ENCODE measurements around the gene ARHGAP44. TPM values are rescaled to one million over a fixed set of nuclear protein-coding genes. Genes with fewer than 3 reads are reported as not detected.

ARHGAP44 gene
- total and polyA plus RNA-seq, 2 of the 8 experiments (the other 6 are each of a cell fraction or from before 2014, with no cell fraction given), result 6.2 to 22.2 TPM

- H2BK120ac ChIP-seq (replicated peaks; ENCODE audit: low read depth, low read length), result no peak overlapping the region
- no peak overlapping the region for H3K18ac ChIP-seq (ENCODE audit: extremely low read depth, low read length)
- H3K4ac ChIP-seq (replicated peaks; ENCODE audit: insufficient read length, low read depth, low read length), result no peak overlapping the region
- no peak overlapping the region for H3K27ac ChIP-seq (ENCODE audit: low read depth, low read length)
- no peaks in the 10 kb centered on the region for H3K4me1 ChIP-seq (replicated peaks in 1 of 4; ENCODE audit: control insufficient read depth in 3 of 4, insufficient read depth in 4 of 4, low read length in 3 of 4)
- 94% methylated on average over 3 of the region's 3 CpGs; no CpG with 5 or more reads in 1 of the 2 experiments for WGBS, 2 experiments (ENCODE audit: extremely low coverage in 1 of 2, insufficient coverage in 1 of 2, insufficient read length in 1 of 2, insufficient replicate concordance in 2 of 2, low coverage in 1 of 2, low lambda C conversion rate in 2 of 2, missing lambda C conversion rate in 1 of 2)
- no peaks in the 10 kb centered on the region for H3K9me3 ChIP-seq (ENCODE audit: insufficient read depth in 2 of 2, low read depth in 1 of 2, low read length in 1 of 2)
- FAIRE-seq, result no peak
- no peak for TF ChIP-seq ZNF274 (IDR thresholded peaks at IDR 0.05; ENCODE audit: borderline replicate concordance, extremely low read depth, low read length)
- TF ChIP-seq TAF7 (optimal IDR thresholded peaks at IDR 0.05; ENCODE audit: borderline replicate concordance, low read depth, low read length), result no peak
- no peak for TF ChIP-seq POLR2AphosphoS5 (IDR thresholded peaks at IDR 0.05; ENCODE audit: low read depth, low read length)
- no peak overlapping the region for H2BK15ac ChIP-seq (ENCODE audit: low read length)
- no peaks in the 10 kb centered on the region for H3K36me3 ChIP-seq (ENCODE audit: control insufficient read depth in 2 of 4, insufficient read depth in 4 of 4, low read length in 3 of 4)
- no peak overlapping the region for H4K5ac ChIP-seq (ENCODE audit: insufficient read length, low read depth, low read length)
- no peak overlapping the region for H2AFZ ChIP-seq (ENCODE audit: low read length)
- peaks cover 0 to 6% of the 10 kb centered on the region in 2 experiments; a peak in 2 of 4 replicates for H3K79me2 ChIP-seq (ENCODE audit: control insufficient read depth in 1 of 2, insufficient read depth in 2 of 2, low read length in 2 of 2)
- H3K56ac ChIP-seq (replicated peaks; ENCODE audit: insufficient read length, low read depth, low read length), result no peak overlapping the region
- H4K91ac ChIP-seq (replicated peaks; ENCODE audit: insufficient read length, low read length), result no peak overlapping the region
- H4K8ac ChIP-seq (ENCODE audit: extremely low read depth, insufficient read depth, low read length), result no peak overlapping the region
- H2BK12ac ChIP-seq (ENCODE audit: low read depth, low read length), result no peak overlapping the region
- no peak overlapping the region for H2AK5ac ChIP-seq (ENCODE audit: low read depth, low read length)
- no peak overlapping the region for H3K4me2 ChIP-seq (ENCODE audit: insufficient read depth in 1 of 2, low read depth in 2 of 2, low read length in 2 of 2)
- H3K4me3 ChIP-seq (ENCODE audit: extremely low read depth in 1 of 4, insufficient read depth in 2 of 4, low read depth in 3 of 4, low read length in 4 of 4), result no peak overlapping the region
- no peak overlapping the region for H3K23ac ChIP-seq (ENCODE audit: insufficient read length)
- no peak overlapping the region for H3K9ac ChIP-seq (replicated peaks in 1 of 4; ENCODE audit: extremely low read depth in 1 of 4, low read depth in 3 of 4, low read length in 3 of 4)
- H3K27me3 ChIP-seq (replicated peaks in 1 of 4; ENCODE audit: control insufficient read depth in 3 of 4, extremely low read depth in 1 of 4, insufficient read depth in 3 of 4, low read length in 3 of 4), result no peaks in the 10 kb centered on the region
- H3K23me2 ChIP-seq (ENCODE audit: low read depth, low read length), result no peaks in the 10 kb centered on the region
- no peak for DNase-seq (ENCODE audit: low read depth in 1 of 2, low spot score in 2 of 2)
- peaks cover 4% of the 10 kb centered on the region; the same call in 1 of the 2 replicates for H3K79me1 ChIP-seq (ENCODE audit: low read depth, low read length)
- no peaks in the 10 kb centered on the region for H4K20me1 ChIP-seq (replicated peaks in 1 of 2; ENCODE audit: control insufficient read depth in 1 of 2, insufficient read depth in 2 of 2, low read length in 2 of 2)
- CTCF ChIA-PET (ENCODE audit: partially characterized antibody), result no interaction called here
- no peak overlapping the region for H2BK5ac ChIP-seq (ENCODE audit: low read depth, low read length)
- POLR2A ChIA-PET (ENCODE audit: partially characterized antibody), result no interaction called here
- H2BK20ac ChIP-seq (ENCODE audit: low read length), result no peak overlapping the region
- no peak overlapping the region for H3K14ac ChIP-seq (ENCODE audit: insufficient read length)
Measured at GRCh38 chr17:12815642-12816141, 26.4 kb downstream of the ARHGAP44 start.

Data from H1 (cell line).